Left lung (tissue), 10 donors: ENCODE results near the gene NELFE. TPM values are rescaled to one million over a fixed set of nuclear protein-coding genes. Genes with fewer than 3 reads are reported as not detected.

ENCODE experiments used
- ATAC-seq: fragments of 200-7000 bp; cut with Tn5 transposase; one replicate; pipeline ENCODE4 v1.9.1; 2020; ENCODE audit warnings: moderate library complexity
- DNase-seq, 4 donors: peaks; one replicate each; pipeline ENCODE4 v3.0.0-alpha.2; 2013 to 2020
- H3K27ac ChIP-seq, 2 donors: fragments of 200-600 bp; sonication (generic) in 1 of 2; one replicate each; pipeline versions ENCODE4 v1.5.0 to v1.8.0; 2020 to 2021
- H3K27me3 ChIP-seq, 2 donors: fragments of 200-600 bp; sonication (generic) in 1 of 2; one replicate each; pipeline versions ENCODE4 v1.5.0 to v1.8.0; 2020 to 2021
- H3K36me3 ChIP-seq, 2 donors: fragments of 200-600 bp; sonication (generic) in 1 of 2; one replicate each; pipeline versions ENCODE4 v1.5.0 to v1.8.0; 2020 to 2021
- H3K4me1 ChIP-seq, 2 donors: fragments of 200-600 bp; one replicate each; pipeline ENCODE4 v1.8.0; 2021
- H3K4me3 ChIP-seq, 2 donors: fragments of 200-600 bp; sonication (generic) in 1 of 2; one replicate each; pipeline versions ENCODE4 v1.5.0 to v1.8.0; 2020 to 2021; ENCODE audit warnings: mild to moderate bottlenecking in 1 of 2
- H3K9me3 ChIP-seq, 2 donors: fragments of 200-600 bp; sonication (generic) in 1 of 2; one replicate each; pipeline versions ENCODE4 v1.5.0 to v1.8.0; 2020 to 2021
- intact Hi-C, 2 donors: fragments of 100-400 bp; cut with DNase I; formaldehyde crosslinking; loops; one replicate each; pipeline versions ENCODE4 v1.11.2 to v1.14.2; 2022
- polyA plus RNA-seq, 6 donors: library from polyadenylated mRNA; unstranded; fragments of 120-200 nt; gene quantifications; one replicate each; pipeline ENCODE4 v1.2.1, GENCODE V29; 2013; ENCODE audit not compliant: insufficient read length in 6 of 6
- total RNA-seq, 2 donors: library from RNA; stranded (reverse); fragmentation: NEBNext Ultra II Directional; extraction: Animal tissue kit (Norgen Biotek cat#: 25700); gene quantifications; one replicate each; pipeline ENCODE4 v1.2.1, GENCODE V29; 2021
- TF ChIP-seq, protein P1 (sequence below), 2 donors: fragments of 200-600 bp; sonication (generic) in 1 of 2; IDR thresholded peaks; one replicate each; pipeline versions ENCODE4 v1.5.0 to v1.8.0; 2021; ENCODE audit warnings: antibody characterized with exemption in 2 of 2
- donor health status: DM: no; HTN: yes; CAD: no.
- donor health status: DM: no; HTN: no; CAD: no.

The NELFE gene
- total and polyA plus RNA-seq, 8 donors: 42.9 to 93.0 (median 81.4) TPM

DNA sequence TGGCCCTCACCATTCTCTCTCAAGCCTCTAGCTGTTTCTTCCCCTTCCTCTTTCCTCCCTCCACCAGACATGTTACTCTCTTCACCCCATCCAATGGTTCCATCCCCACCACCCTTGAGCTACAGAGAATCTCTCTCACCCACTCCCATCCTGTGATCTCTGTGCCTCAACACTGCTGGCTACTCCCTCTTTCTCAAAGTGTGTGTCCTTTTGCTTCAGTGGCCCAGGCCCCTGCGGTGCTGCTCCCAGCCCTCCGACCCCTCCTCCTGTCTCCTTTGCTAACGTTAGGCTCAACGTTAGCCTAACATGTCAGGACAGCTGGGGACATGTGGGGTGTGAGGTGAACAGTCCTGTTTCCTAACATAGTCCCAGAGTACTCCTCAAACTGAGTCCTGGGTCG is 5.9 kb downstream of the NELFE start:
- no peaks in the 10 kb centered on the region for H3K9me3 ChIP-seq
- ATAC-seq: no peak
- no peak overlapping the region for H3K4me3 ChIP-seq
- H3K27ac ChIP-seq: no peak overlapping the region
- intact Hi-C loops: loop anchor here in 1 of 2 donors (10.0 kb wide), 1 partner anchor 278 kb away; no protein-coding TSS in a partner anchor
- H3K27me3 ChIP-seq: no peaks in the 10 kb centered on the region
- peak in 1 of 4 donors; percentile 25 for DNase-seq
- TF ChIP-seq, protein P1, sequence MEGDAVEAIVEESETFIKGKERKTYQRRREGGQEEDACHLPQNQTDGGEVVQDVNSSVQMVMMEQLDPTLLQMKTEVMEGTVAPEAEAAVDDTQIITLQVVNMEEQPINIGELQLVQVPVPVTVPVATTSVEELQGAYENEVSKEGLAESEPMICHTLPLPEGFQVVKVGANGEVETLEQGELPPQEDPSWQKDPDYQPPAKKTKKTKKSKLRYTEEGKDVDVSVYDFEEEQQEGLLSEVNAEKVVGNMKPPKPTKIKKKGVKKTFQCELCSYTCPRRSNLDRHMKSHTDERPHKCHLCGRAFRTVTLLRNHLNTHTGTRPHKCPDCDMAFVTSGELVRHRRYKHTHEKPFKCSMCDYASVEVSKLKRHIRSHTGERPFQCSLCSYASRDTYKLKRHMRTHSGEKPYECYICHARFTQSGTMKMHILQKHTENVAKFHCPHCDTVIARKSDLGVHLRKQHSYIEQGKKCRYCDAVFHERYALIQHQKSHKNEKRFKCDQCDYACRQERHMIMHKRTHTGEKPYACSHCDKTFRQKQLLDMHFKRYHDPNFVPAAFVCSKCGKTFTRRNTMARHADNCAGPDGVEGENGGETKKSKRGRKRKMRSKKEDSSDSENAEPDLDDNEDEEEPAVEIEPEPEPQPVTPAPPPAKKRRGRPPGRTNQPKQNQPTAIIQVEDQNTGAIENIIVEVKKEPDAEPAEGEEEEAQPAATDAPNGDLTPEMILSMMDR (IDR thresholded peaks at IDR 0.05): no peak
- peaks cover 0 to 82% of the 10 kb centered on the region in 2 donors for H3K36me3 ChIP-seq
- H3K4me1 ChIP-seq: peaks cover 3 to 12% of the 10 kb centered on the region in 2 donors

DNA sequence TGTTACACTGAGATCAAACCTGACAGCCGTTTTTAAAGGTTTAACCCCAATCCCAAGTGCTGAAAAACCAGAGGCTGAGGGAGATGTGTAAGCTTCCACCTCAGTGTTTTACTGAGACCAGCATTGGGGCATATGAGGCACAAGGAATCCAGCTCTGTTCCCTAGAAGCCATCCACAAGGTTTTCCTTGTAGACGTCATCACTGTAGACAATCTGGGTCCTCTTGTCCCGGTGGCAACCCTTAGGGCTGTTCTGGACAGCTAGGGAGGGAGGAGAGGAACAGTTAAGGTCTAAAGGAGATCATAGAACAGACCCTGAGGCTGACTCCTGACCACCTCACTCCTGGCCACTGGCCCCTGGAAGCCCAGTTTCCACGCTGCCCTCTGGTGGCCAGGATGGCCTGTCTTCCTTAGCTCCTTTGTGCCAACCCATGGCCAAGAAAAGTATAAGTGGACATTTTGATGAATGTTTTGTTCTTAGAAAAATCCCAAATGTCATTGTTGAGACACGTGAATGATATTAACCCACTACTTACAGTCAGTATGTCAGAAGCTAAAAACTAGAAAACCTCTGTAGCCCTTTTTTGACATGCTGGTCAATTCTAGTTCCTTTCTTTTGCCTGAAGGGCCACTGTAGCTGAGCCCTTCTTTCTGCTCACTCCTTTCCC is 6.5 kb downstream of the NELFE start:
- Histone ChIP-seq H3K27ac (no peak overlapping the region), H3K4me1 (peaks cover 0 to 6% of the 10 kb centered on the region in 2 donors), H3K9me3 (no peaks in the 10 kb centered on the region), H3K4me3 (no peak overlapping the region), H3K36me3 (peaks cover 0 to 84% of the 10 kb centered on the region in 2 donors), H3K27me3 (no peaks in the 10 kb centered on the region)
- TF ChIP-seq, protein P1 (IDR thresholded peaks at IDR 0.05): peak; percentile 73 to 78
- DNase-seq (peak; percentile 14 to 87 (median 52)), ATAC-seq (peak; percentile 88)
- intact Hi-C loops: loop anchor here in 1 of 2 donors (10.0 kb wide), 1 partner anchor 277 kb away; no protein-coding TSS in a partner anchor

DNA sequence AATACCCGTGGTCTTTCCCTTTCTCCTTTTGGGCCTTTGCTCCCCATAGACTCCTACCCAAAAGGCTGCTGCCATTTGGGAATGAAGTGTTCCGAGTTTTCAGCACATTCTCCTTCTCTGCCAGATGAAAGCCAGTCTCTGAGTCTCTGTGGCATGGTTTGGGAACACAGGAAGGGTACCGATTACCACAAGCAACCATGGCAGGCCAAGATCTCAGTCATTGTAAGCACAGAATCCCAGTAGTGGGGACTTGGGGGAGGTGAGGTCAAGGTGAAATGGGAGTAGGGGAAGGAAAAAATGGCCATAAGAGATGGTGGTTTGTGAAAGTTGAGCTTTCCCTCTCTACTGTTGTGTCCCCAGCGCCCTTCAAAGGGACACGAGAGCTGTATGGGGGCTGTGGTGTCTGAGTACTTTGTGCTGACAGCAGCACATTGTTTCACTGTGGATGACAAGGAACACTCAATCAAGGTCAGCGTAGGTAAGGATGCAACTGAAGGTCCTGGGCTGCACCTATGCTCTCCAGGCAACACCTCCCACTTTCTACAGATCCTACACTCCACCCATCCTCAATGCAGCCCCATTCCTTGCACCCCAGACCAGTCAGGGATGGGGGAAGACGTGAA is 8.7 kb downstream of the NELFE start:
- no peak overlapping the region for H3K27ac ChIP-seq
- no peak overlapping the region for H3K4me3 ChIP-seq
- intact Hi-C loops: loop anchor here in 1 of 2 donors (10.0 kb wide), 1 partner anchor 275 kb away; no protein-coding TSS in a partner anchor
- TF ChIP-seq, protein P1 (IDR thresholded peaks at IDR 0.05): no peak
- no peak for ATAC-seq
- H3K36me3 ChIP-seq: peaks cover 0 to 67% of the 10 kb centered on the region in 2 donors
- H3K4me1 ChIP-seq: peaks cover 10 to 18% of the 10 kb centered on the region in 2 donors
- H3K9me3 ChIP-seq: no peaks in the 10 kb centered on the region
- DNase-seq: no peak
- no peaks in the 10 kb centered on the region for H3K27me3 ChIP-seq

DNA sequence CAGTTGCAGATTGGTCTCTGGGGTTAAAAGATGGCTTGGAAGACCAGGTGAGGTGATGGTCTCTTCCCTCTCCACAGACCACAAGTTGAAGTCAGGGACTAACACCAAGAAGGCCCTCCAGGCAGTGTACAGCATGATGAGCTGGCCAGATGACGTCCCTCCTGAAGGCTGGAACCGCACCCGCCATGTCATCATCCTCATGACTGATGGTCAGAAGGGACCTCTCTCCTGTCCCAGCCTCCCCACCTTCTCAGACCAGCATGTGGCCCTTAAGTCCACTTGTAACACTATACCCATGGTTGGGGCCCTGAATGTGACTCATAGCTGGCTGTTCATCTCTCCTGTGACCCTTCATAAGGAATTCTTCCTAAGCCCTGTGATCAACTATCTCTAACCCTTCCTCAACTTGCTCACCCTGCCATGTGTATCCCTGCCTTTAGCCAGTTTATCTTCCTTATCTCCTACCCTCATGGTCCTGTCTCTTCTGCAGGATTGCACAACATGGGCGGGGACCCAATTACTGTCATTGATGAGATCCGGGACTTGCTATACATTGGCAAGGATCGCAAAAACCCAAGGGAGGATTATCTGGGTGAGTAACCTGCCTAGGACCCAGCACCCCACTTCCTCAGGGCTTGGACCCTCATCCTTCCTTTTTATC is 9.9 kb downstream of the NELFE start:
- intact Hi-C loops: no loop called here
- no peak for ATAC-seq
- TF ChIP-seq, protein P1 (IDR thresholded peaks at IDR 0.05): no peak
- H3K4me1 ChIP-seq: peaks cover 10 to 24% of the 10 kb centered on the region in 2 donors
- H3K4me3 ChIP-seq: no peak overlapping the region
- H3K27me3 ChIP-seq: no peaks in the 10 kb centered on the region
- H3K9me3 ChIP-seq: no peaks in the 10 kb centered on the region
- H3K36me3 ChIP-seq: peaks cover 0 to 66% of the 10 kb centered on the region in 2 donors
- DNase-seq: no peak
- no peak overlapping the region for H3K27ac ChIP-seq

DNA sequence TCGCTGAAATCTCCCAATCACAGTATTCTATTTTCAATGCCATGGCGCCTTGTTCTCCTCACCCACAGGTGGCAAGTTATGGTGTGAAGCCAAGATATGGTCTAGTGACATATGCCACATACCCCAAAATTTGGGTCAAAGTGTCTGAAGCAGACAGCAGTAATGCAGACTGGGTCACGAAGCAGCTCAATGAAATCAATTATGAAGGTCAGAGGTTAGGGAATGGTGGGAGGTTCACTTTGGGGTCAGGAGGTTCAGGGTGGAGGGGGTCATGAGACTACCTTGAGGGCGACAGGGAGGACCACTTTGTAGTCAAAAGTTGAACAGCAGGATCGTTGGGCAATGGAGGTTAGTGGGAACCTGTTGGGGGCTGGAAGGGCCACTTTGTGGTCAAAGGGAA is 10.5 kb downstream of the NELFE start:
- no peaks in the 10 kb centered on the region for H3K9me3 ChIP-seq
- DNase-seq: no peak
- H3K27ac ChIP-seq: no peak overlapping the region
- H3K36me3 ChIP-seq: peaks cover 0 to 66% of the 10 kb centered on the region in 2 donors
- H3K27me3 ChIP-seq: no peaks in the 10 kb centered on the region
- intact Hi-C loops: no loop called here
- TF ChIP-seq, protein P1 (IDR thresholded peaks at IDR 0.05): no peak
- no peak for ATAC-seq
- no peak overlapping the region for H3K4me3 ChIP-seq
- peaks cover 10 to 24% of the 10 kb centered on the region in 2 donors for H3K4me1 ChIP-seq
